Smooth muscle cell (in vitro differentiated cells): Measurements from ENCODE around the gene MYO6. TPM values are rescaled to one million over a fixed set of nuclear protein-coding genes. Genes with fewer than 3 reads are reported as not detected.

Experiments used
- DNase-seq: peaks from one replicate; lab custom pipeline; 2025; ENCODE audit not compliant: unreplicated experiment; lab: John Stamatoyannopoulos, UW
- H2AFZ ChIP-seq: fragments of 200-600 bp; sonication (generic); 2 replicates; pipeline ENCODE4 v1.6.0; 2016; ENCODE audit warnings: antibody characterized with exemption, low read depth, mild to moderate bottlenecking
- H3F3A ChIP-seq: fragments of 200-600 bp; sonication (generic); 2 replicates; pipeline ENCODE4 v1.6.0; 2017; ENCODE audit warnings: antibody characterized with exemption, low read depth
- H3K27ac ChIP-seq: fragments of 200-600 bp; sonication (generic); 2 replicates; pipeline ENCODE4 v1.5.1; 2016; ENCODE audit warnings: low read depth, mild to moderate bottlenecking
- H3K27me3 ChIP-seq: fragments of 200-600 bp; sonication (generic); 2 replicates; pipeline ENCODE4 v1.6.1; 2016; ENCODE audit warnings: low read depth, mild to moderate bottlenecking
- H3K36me3 ChIP-seq: fragments of 200-600 bp; sonication (generic); 2 replicates; pipeline ENCODE4 v1.5.1; 2016; ENCODE audit warnings: low read depth
- H3K4me1 ChIP-seq: fragments of 200-600 bp; sonication (generic); 2 replicates; pipeline ENCODE4 v1.5.1; 2016; ENCODE audit warnings: low read depth
- H3K4me2 ChIP-seq: fragments of 200-600 bp; sonication (generic); 2 replicates; pipeline ENCODE4 v1.6.0; 2016; ENCODE audit warnings: mild to moderate bottlenecking
- H3K4me3 ChIP-seq: fragments of 200-600 bp; sonication (generic); 2 replicates; pipeline ENCODE4 v1.5.1; 2016; ENCODE audit warnings: mild to moderate bottlenecking
- H3K79me2 ChIP-seq: fragments of 200-600 bp; sonication (generic); 2 replicates; pipeline ENCODE4 v1.6.0; 2016; ENCODE audit warnings: low read depth, mild to moderate bottlenecking
- H3K9ac ChIP-seq: fragments of 200-600 bp; sonication (generic); 2 replicates; pipeline ENCODE4 v1.6.0; 2016; ENCODE audit warnings: low read depth
- H3K9me3 ChIP-seq: fragments of 200-600 bp; sonication (generic); replicated peaks from 2 replicates; pipeline ENCODE4 v1.5.1; 2016; ENCODE audit warnings: low read depth
- H4K20me1 ChIP-seq: fragments of 200-600 bp; sonication (generic); 2 replicates; pipeline ENCODE4 v1.6.0; 2016; ENCODE audit warnings: low read depth
- CTCF ChIP-seq: fragments of 200-600 bp; sonication (generic); IDR thresholded peaks from 2 replicates; pipeline ENCODE4 v1.5.1; 2017; ENCODE audit warnings: borderline replicate concordance, mild to moderate bottlenecking, antibody characterized with exemption; ENCODE audit not compliant: insufficient read depth, poor library complexity, severe bottlenecking
- WGBS: methylation state at CpG from one replicate; pipeline ENCODE4 v1.1.7; 2016; ENCODE audit warnings: low lambda C conversion rate; 5-methylcytosine and 5-hydroxymethylcytosine counted together
- polyA plus RNA-seq: library from polyadenylated mRNA; unstranded; fragments of >200 nt; fragmentation: Nextera tagmentation; extraction: Ambion mirVana; gene quantifications from 2 replicates; pipeline ENCODE4 v1.2.1, GENCODE V29; 2016
- total RNA-seq: library from RNA; depleted of rRNA; stranded (reverse); fragments of >200 nt; gene quantifications from 2 replicates; pipeline ENCODE4 v1.2.3, GENCODE V29; 2014

MYO6 gene
- total and polyA plus RNA-seq, 2 experiments from 2014 or later = 10.6 to 22.1 TPM

GRCh38 chr6:75775219-75775618 is 26.2 kb downstream of the MYO6 start:
- no peak overlapping the region for H2AFZ ChIP-seq
- no peaks in the 10 kb centered on the region for H3K27me3 ChIP-seq
- DNase-seq = no peak
- no peak overlapping the region for H3K4me2 ChIP-seq
- no peaks in the 10 kb centered on the region for H3K9me3 ChIP-seq
- H3K9ac ChIP-seq = no peak overlapping the region
- peaks cover 7% of the 10 kb centered on the region for H3K79me2 ChIP-seq
- H3K4me3 ChIP-seq = no peak overlapping the region
- no peaks in the 10 kb centered on the region for H3F3A ChIP-seq
- H3K36me3 ChIP-seq = no peaks in the 10 kb centered on the region
- H3K4me1 ChIP-seq = no peaks in the 10 kb centered on the region
- TF ChIP-seq CTCF = no peak
- peaks cover 14% of the 10 kb centered on the region for H4K20me1 ChIP-seq
- 62% methylated on average over 3 of the region's 3 CpGs for WGBS
- no peak overlapping the region for H3K27ac ChIP-seq

GRCh38 chr6:75776461-75776860 is 27.4 kb downstream of the MYO6 start:
- no peak for TF ChIP-seq CTCF
- Histone ChIP-seq H2AFZ (no peak overlapping the region), H4K20me1 (peaks cover 2% of the 10 kb centered on the region), H3K36me3 (no peaks in the 10 kb centered on the region), H3K4me1 (no peaks in the 10 kb centered on the region), H3F3A (no peaks in the 10 kb centered on the region), H3K27me3 (no peaks in the 10 kb centered on the region), H3K27ac (no peak overlapping the region), H3K4me3 (no peak overlapping the region), H3K4me2 (no peak overlapping the region), H3K9ac (no peak overlapping the region), H3K79me2 (peaks cover 7% of the 10 kb centered on the region), H3K9me3 (no peaks in the 10 kb centered on the region)
- WGBS = 77% methylated on average over 2 of the region's 2 CpGs
- DNase-seq = no peak

GRCh38 chr6:75778757-75779156 is 29.7 kb downstream of the MYO6 start:
- H3K27me3 ChIP-seq = no peaks in the 10 kb centered on the region
- no peak overlapping the region for H3K4me2 ChIP-seq
- peaks cover 8% of the 10 kb centered on the region for H4K20me1 ChIP-seq
- no peak overlapping the region for H3K4me3 ChIP-seq
- peaks cover 8% of the 10 kb centered on the region for H3K79me2 ChIP-seq
- H3K9me3 ChIP-seq = no peaks in the 10 kb centered on the region
- no peak overlapping the region for H3K9ac ChIP-seq
- no peaks in the 10 kb centered on the region for H3K36me3 ChIP-seq
- no peak for DNase-seq
- no peaks in the 10 kb centered on the region for H3K4me1 ChIP-seq
- no peak overlapping the region for H3K27ac ChIP-seq
- no peaks in the 10 kb centered on the region for H3F3A ChIP-seq
- 90% methylated on average over 4 of the region's 4 CpGs for WGBS
- no peak overlapping the region for H2AFZ ChIP-seq
- TF ChIP-seq CTCF = no peak

GRCh38 chr6:75786152-75786551 is 37.1 kb downstream of the MYO6 start:
- Histone ChIP-seq H2AFZ (no peak overlapping the region), H3K36me3 (no peaks in the 10 kb centered on the region), H3K27ac (no peak overlapping the region), H3K9me3 (no peaks in the 10 kb centered on the region), H3K9ac (no peak overlapping the region), H3K27me3 (no peaks in the 10 kb centered on the region), H3K4me3 (no peak overlapping the region), H3F3A (no peaks in the 10 kb centered on the region), H3K4me1 (no peaks in the 10 kb centered on the region), H3K4me2 (peak overlapping the region; percentile 26), H4K20me1 (peaks cover 16% of the 10 kb centered on the region), H3K79me2 (peaks cover 12% of the 10 kb centered on the region)
- TF ChIP-seq CTCF = no peak
- DNase-seq = no peak
- 67% methylated on average over 2 of the region's 2 CpGs for WGBS
